ENCODE data around the gene PSENEN. TPM values are rescaled to one million over a fixed set of nuclear protein-coding genes. Genes with fewer than 3 reads are reported as not detected.

PSENEN gene
- total and polyA plus RNA-seq, 9 of the 15 experiments (the other 6 are each of a cell fraction or from before 2014, with no cell fraction given): 34.5 to 299 (median 61.1) TPM

DNA sequence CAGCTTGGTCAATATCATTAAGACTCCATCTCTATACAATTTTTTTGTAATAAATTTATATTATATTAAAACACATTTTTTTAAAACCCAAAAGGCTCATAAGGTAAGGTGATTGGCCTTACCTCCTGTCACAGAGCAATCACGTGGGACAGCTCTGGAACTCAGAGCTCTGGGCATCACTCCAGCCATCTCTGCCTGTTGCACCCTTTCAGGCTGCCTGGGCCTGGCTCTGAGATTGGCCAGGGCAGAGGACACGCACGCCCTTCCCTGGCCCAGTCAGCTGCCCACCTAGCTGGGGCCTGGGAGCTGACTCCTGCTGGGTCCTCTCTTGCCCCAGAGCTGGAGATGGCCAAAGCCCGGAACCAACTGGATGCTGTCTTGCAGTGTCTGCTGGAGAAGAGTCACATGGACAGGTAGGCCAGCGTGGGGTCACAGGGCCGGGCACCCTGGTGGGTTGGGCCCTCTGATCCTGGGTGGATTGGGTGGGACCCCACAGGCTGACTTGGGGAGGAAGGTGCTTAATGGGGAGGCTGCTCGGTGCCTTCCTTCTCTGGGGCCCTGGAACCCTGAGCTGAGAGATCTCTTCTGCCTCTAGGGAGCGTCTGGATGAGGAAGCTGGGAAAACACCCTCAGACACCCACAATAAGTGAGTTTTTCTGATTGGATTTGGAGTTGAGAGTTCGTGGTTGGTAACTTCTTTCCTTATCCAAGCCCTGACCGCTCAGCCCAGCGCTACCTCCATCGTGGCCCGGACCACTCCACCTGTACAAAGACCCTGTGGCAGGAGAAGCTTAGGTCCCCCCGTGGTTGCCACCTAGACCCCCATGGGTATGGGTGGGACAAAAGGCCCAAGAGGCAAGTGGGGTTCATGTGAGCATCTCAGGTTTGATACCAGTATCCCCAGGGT, 6.6 kb downstream of the PSENEN start:
- POLR2A ChIA-PET: interaction anchor here (0.6 kb wide), 2 partner anchors 212 to 578 kb away, joined by 3 to 4 read pairs; no protein-coding TSS in a partner anchor
- Histone ChIP-seq H2AFZ (ENCODE audit: low read depth, low read length) (no peak overlapping the region), H3K4me1 (replicated peaks in 1 of 2; ENCODE audit: control insufficient read depth in 2 of 2, insufficient read depth in 2 of 2, low read length in 2 of 2) (peaks cover 14 to 40% of the 10 kb centered on the region in 2 experiments; a peak in 4 of 5 replicates), H3K4me2 (ENCODE audit: insufficient read depth, low read length) (no peak overlapping the region), H3K36me3 (ENCODE audit: control insufficient read depth, insufficient read depth, low read length) (peaks cover 23% of the 10 kb centered on the region; the same call in 1 of the 3 replicates), H3K27ac (ENCODE audit: extremely low read depth, low read depth, low read length) (no peak overlapping the region), H3K27me3 (ENCODE audit: control insufficient read depth in 2 of 2, insufficient read depth in 2 of 2, low read length in 2 of 2) (no peaks in the 10 kb centered on the region), H3K9me3 (replicated peaks; ENCODE audit: control insufficient read depth, insufficient read depth, low read depth, low read length) (no peaks in the 10 kb centered on the region), H4K20me1 (replicated peaks; ENCODE audit: control insufficient read depth, insufficient read depth, low read length) (no peaks in the 10 kb centered on the region), H3K9ac (ENCODE audit: insufficient read depth in 1 of 2, low read depth in 2 of 2, low read length in 2 of 2) (peak overlapping the region in 1 of 2 experiments; percentile 71; a peak in 2 of 4 replicates), H3K79me2 (ENCODE audit: control insufficient read depth, insufficient read depth, low read length) (peaks cover 7% of the 10 kb centered on the region; the same call in 2 of the 3 replicates), H3K9me1 (ENCODE audit: control insufficient read depth, insufficient read depth, low read length) (no peaks in the 10 kb centered on the region), H3K4me3 (no peak overlapping the region)
- 75% methylated on average over 14 of the region's 14 CpGs for WGBS (ENCODE audit: insufficient coverage, low coverage, missing lambda C conversion rate)
- BruUV-seq (replicated peaks): no TSS peak
- FAIRE-seq: no peak
- TF ChIP-seq, protein P1, sequence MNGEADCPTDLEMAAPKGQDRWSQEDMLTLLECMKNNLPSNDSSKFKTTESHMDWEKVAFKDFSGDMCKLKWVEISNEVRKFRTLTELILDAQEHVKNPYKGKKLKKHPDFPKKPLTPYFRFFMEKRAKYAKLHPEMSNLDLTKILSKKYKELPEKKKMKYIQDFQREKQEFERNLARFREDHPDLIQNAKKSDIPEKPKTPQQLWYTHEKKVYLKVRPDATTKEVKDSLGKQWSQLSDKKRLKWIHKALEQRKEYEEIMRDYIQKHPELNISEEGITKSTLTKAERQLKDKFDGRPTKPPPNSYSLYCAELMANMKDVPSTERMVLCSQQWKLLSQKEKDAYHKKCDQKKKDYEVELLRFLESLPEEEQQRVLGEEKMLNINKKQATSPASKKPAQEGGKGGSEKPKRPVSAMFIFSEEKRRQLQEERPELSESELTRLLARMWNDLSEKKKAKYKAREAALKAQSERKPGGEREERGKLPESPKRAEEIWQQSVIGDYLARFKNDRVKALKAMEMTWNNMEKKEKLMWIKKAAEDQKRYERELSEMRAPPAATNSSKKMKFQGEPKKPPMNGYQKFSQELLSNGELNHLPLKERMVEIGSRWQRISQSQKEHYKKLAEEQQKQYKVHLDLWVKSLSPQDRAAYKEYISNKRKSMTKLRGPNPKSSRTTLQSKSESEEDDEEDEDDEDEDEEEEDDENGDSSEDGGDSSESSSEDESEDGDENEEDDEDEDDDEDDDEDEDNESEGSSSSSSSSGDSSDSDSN (IDR thresholded peaks at IDR 0.05; ENCODE audit: borderline replicate concordance in 1 of 2, low read depth in 2 of 2, low read length in 2 of 2): no peak
- TF ChIP-seq ZNF511 (CRISPR knock-in tag; IDR thresholded peaks at IDR 0.05) (no peak), ZBTB26 (CRISPR knock-in tag; IDR thresholded peaks at IDR 0.05) (no peak), ZNF224 (CRISPR knock-in tag; IDR thresholded peaks at IDR 0.05) (no peak), ZNF12 (CRISPR knock-in tag; IDR thresholded peaks at IDR 0.05) (no peak)
- no peak for DNase-seq (ENCODE audit: extremely low read depth in 1 of 4, low spot score in 3 of 4)
- no peak for ATAC-seq
- intact Hi-C loops (cut with micrococcal nuclease): no loop called here
- in situ Hi-C loops (cut with MboI): no loop called here
- CTCF ChIA-PET (ENCODE audit: low intra/inter-chr PET ratio): no interaction called here
